ENCODE results near the gene MAPKAPK3. TPM values are rescaled to one million over a fixed set of nuclear protein-coding genes. Genes with fewer than 3 reads are reported as not detected.
A peak's percentile ranks its signal among the peaks of the same experiment; 100 is the strongest.

The MAPKAPK3 gene
- 13.6 to 21.2 TPM (median 20.9 TPM) in 3 replicates for total RNA-seq
- long read RNA-seq, transcript MAPKAPK3-201 (11 exons, 2,500 nt), result major isoform, 29 of 43 reads
- long read RNA-seq, partial matches to known transcripts, result 6 of 43 reads
- long read RNA-seq, other reads (novel, unspliced or antisense), result 4 of 43 reads

- DNase-seq (ENCODE audit: low spot score), result no peak
- H3K27ac Mint-ChIP-seq (ENCODE audit: unreplicated experiment), result peak within 1 kb of the TSS; percentile 89
These were observed at the start of gene MAPKAPK3 for GRCh38 chr3:50617096-50617791. Gene MAPKAPK3 (plus strand): TSS chr3:50617151. CDS start chr3:50617566, 415 bp downstream.

DNA sequence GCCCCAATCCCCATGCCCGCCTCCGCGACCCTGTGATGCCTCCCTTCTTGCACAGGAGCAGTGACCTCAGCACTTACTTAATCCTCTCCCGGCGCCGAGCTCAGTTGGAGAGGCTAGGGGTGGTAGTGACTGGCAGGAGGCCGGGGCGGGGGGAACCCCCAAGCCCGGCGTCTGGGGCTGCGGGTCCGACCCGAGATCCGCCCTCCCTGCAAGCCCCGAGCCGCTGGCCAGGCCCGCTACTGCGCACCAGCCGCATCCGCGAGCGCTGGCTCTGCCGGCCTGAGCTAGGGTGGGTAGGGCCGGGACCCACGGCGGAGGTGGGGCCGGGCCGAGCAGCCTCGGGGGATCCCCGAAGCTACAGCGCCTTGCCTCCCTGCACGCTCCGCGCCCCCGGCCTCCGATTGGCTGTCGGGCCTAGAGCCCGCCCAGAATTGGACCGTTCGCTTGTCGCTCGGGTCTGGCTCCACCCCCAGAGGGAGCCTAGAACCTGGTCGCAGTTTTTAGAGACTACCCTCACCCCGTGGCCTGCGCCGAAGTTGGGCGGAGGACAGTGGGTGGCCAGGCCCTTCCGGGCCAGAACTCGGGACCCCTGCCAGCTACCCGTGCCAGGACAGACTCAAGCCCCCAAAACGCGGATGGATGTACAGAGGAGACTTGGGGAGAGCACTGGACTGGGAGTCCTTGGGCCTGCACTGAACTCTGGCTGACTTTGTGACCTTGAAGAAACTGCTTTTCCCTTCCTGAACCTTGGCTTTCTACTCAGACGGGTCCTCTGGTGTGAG lies 49.4 kb upstream of the MAPKAPK3 start, which contains the start of gene C3orf18:
C3orf18 (minus strand) TSS at position 362 of the 782 bp plus-strand sequence. CDS start 2,048 bp downstream, outside the sequence.
- no peak for DNase-seq (ENCODE audit: low spot score)
- TF ChIP-seq, protein P1, sequence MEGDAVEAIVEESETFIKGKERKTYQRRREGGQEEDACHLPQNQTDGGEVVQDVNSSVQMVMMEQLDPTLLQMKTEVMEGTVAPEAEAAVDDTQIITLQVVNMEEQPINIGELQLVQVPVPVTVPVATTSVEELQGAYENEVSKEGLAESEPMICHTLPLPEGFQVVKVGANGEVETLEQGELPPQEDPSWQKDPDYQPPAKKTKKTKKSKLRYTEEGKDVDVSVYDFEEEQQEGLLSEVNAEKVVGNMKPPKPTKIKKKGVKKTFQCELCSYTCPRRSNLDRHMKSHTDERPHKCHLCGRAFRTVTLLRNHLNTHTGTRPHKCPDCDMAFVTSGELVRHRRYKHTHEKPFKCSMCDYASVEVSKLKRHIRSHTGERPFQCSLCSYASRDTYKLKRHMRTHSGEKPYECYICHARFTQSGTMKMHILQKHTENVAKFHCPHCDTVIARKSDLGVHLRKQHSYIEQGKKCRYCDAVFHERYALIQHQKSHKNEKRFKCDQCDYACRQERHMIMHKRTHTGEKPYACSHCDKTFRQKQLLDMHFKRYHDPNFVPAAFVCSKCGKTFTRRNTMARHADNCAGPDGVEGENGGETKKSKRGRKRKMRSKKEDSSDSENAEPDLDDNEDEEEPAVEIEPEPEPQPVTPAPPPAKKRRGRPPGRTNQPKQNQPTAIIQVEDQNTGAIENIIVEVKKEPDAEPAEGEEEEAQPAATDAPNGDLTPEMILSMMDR (IDR thresholded peaks at IDR 0.05), result no peak
- Mint-ChIP-seq H3K9me3 (ENCODE audit: low read depth) (no peaks in the 10 kb centered on the region), H3K4me3 (ENCODE audit: unreplicated experiment) (peak within 1 kb of the TSS; percentile 97), H3K27me3 (ENCODE audit: low read depth) (no peaks in the 10 kb centered on the region), H3K4me1 (ENCODE audit: low read depth) (peaks cover 29% of the 10 kb centered on the region), H3K36me3 (ENCODE audit: low read depth) (no peaks in the 10 kb centered on the region), H3K27ac (ENCODE audit: unreplicated experiment) (peak within 1 kb of the TSS; percentile 32)

More at GRCh38 chr3:50617096-50617791, at the start of gene MAPKAPK3:
- no peaks in the 10 kb centered on the region for H3K36me3 Mint-ChIP-seq (ENCODE audit: low read depth)
- no peaks in the 10 kb centered on the region for H3K9me3 Mint-ChIP-seq (ENCODE audit: low read depth)
- H3K27me3 Mint-ChIP-seq (ENCODE audit: low read depth), result no peaks in the 10 kb centered on the region
- peak within 1 kb of the TSS; percentile 88 for H3K4me3 Mint-ChIP-seq (ENCODE audit: unreplicated experiment)
- TF ChIP-seq, protein P1 (IDR thresholded peaks at IDR 0.05), result no peak
- H3K4me1 Mint-ChIP-seq (ENCODE audit: low read depth), result peaks cover 28% of the 10 kb centered on the region

GRCh38 chr3:50568947-50569749 lies 47.8 kb upstream of the MAPKAPK3 start, which contains the start of gene HEMK1:
Gene HEMK1 (plus strand): TSS chr3:50569522. CDS start chr3:50571105, 1,583 bp downstream.
- DNase-seq (ENCODE audit: low spot score), result peak; percentile 98
- H3K27ac Mint-ChIP-seq (ENCODE audit: unreplicated experiment), result peak within 1 kb of the TSS; percentile 97
- peak within 1 kb of the TSS; percentile 97 for H3K4me3 Mint-ChIP-seq (ENCODE audit: unreplicated experiment)
- H3K36me3 Mint-ChIP-seq (ENCODE audit: low read depth), result no peaks in the 10 kb centered on the region
- no peaks in the 10 kb centered on the region for H3K9me3 Mint-ChIP-seq (ENCODE audit: low read depth)
- TF ChIP-seq, protein P1 (IDR thresholded peaks at IDR 0.05), result peak; percentile 17
- peaks cover 29% of the 10 kb centered on the region for H3K4me1 Mint-ChIP-seq (ENCODE audit: low read depth)
- no peaks in the 10 kb centered on the region for H3K27me3 Mint-ChIP-seq (ENCODE audit: low read depth)

- Mint-ChIP-seq H3K36me3 (ENCODE audit: low read depth) (no peaks in the 10 kb centered on the region), H3K27ac (ENCODE audit: unreplicated experiment) (peak overlapping the region; percentile 97), H3K9me3 (ENCODE audit: low read depth) (no peaks in the 10 kb centered on the region), H3K27me3 (ENCODE audit: low read depth) (no peaks in the 10 kb centered on the region), H3K4me1 (ENCODE audit: low read depth) (peaks cover 29% of the 10 kb centered on the region), H3K4me3 (ENCODE audit: unreplicated experiment) (peak overlapping the region; percentile 97)
- DNase-seq (ENCODE audit: low spot score), result no peak
- TF ChIP-seq, protein P1 (IDR thresholded peaks at IDR 0.05), result no peak
These were observed 46.3 kb upstream of the MAPKAPK3 start for GRCh38 chr3:50570508-50571279.
